HepG2 (cell line): ENCODE measurements around the gene TXNL4A. TPM values are rescaled to one million over a fixed set of nuclear protein-coding genes. Genes with fewer than 3 reads are reported as not detected.

Experiments used
- AKAP8 ChIP-seq: sonication (generic); formaldehyde crosslinking; IDR thresholded peaks from 2 replicates; pipeline ENCODE4 v1.5.1; 2020; ENCODE audit warnings: mild to moderate bottlenecking, missing genetic modification reagents
- FOXK2 ChIP-seq: fragments of 450-650 bp; IDR thresholded peaks from 2 replicates; pipeline ENCODE4 v1.6.1; 2016
- HNRNPL ChIP-seq: fragments of 200-400 bp; formaldehyde crosslinking; IDR thresholded peaks from 2 replicates; pipeline ENCODE4 v1.6.1; 2017; ENCODE audit warnings: mild to moderate bottlenecking, low read depth, low read length
- HNRNPLL ChIP-seq: fragments of 200-400 bp; formaldehyde crosslinking; IDR thresholded peaks from 2 replicates; pipeline ENCODE4 v1.6.1; 2017; ENCODE audit warnings: mild to moderate bottlenecking, low read depth, low read length; ENCODE audit not compliant: poor library complexity, severe bottlenecking
- MEIS1 ChIP-seq: sonication (generic); formaldehyde crosslinking; IDR thresholded peaks from 2 replicates; pipeline ENCODE4 v1.9.0; 2021; ENCODE audit warnings: mild to moderate bottlenecking, missing genetic modification reagents, moderate library complexity, borderline replicate concordance
- MTA1 ChIP-seq: sonication (generic); formaldehyde crosslinking; IDR thresholded peaks from 2 replicates; pipeline ENCODE4 v1.4.0; 2020; ENCODE audit warnings: missing genetic modification reagents, mild to moderate bottlenecking, borderline replicate concordance
- MZF1 ChIP-seq: sonication (generic); formaldehyde crosslinking; IDR thresholded peaks from 2 replicates; pipeline ENCODE4 v1.8.1; 2023; ENCODE audit warnings: mild to moderate bottlenecking, missing genetic modification reagents, borderline replicate concordance
- NCOA2 ChIP-seq: sonication (generic); formaldehyde crosslinking; IDR thresholded peaks from 2 replicates; pipeline ENCODE4 v1.8.0; 2022; ENCODE audit warnings: inconsistent platforms
- NFATC3 ChIP-seq: sonication (generic); formaldehyde crosslinking; IDR thresholded peaks from 2 replicates; pipeline ENCODE4 v1.5.1; 2020; ENCODE audit warnings: mild to moderate bottlenecking, missing genetic modification reagents
- POGZ ChIP-seq: sonication (generic); formaldehyde crosslinking; IDR thresholded peaks from 2 replicates; pipeline ENCODE4 v1.4.0; 2020; ENCODE audit warnings: mild to moderate bottlenecking, missing genetic modification reagents
- RBM22 ChIP-seq: fragments of 200-400 bp; formaldehyde crosslinking; optimal IDR thresholded peaks from 2 replicates; pipeline ENCODE3; 2017; ENCODE audit warnings: mild to moderate bottlenecking, low read length, moderate library complexity
- SP2 ChIP-seq: sonication (generic); formaldehyde crosslinking; IDR thresholded peaks from 2 replicates; pipeline ENCODE4 v1.5.1; 2020; ENCODE audit warnings: mild to moderate bottlenecking, missing genetic modification reagents
- STAG1 ChIP-seq: sonication (generic); formaldehyde crosslinking; IDR thresholded peaks from 2 replicates; pipeline ENCODE4 v1.4.0; 2020; ENCODE audit warnings: missing genetic modification reagents
- ZBTB3 ChIP-seq: sonication (generic); formaldehyde crosslinking; IDR thresholded peaks from 2 replicates; pipeline ENCODE4 v1.4.0; 2020; ENCODE audit warnings: low read depth, mild to moderate bottlenecking, moderate library complexity, missing genetic modification reagents, borderline replicate concordance
- ZNF230 ChIP-seq: sonication (generic); formaldehyde crosslinking; IDR thresholded peaks from 2 replicates; pipeline ENCODE4 v1.4.0; 2020; ENCODE audit warnings: mild to moderate bottlenecking, missing genetic modification reagents
- ZNF503 ChIP-seq: sonication (generic); formaldehyde crosslinking; IDR thresholded peaks from 2 replicates; pipeline ENCODE4 v1.4.0; 2020; ENCODE audit warnings: missing genetic modification reagents
- ZSCAN31 ChIP-seq: sonication (generic); formaldehyde crosslinking; IDR thresholded peaks from 2 replicates; pipeline ENCODE4 v1.5.0; 2020; ENCODE audit warnings: low read depth, mild to moderate bottlenecking, missing genetic modification reagents
- ZZZ3 ChIP-seq: sonication (generic); formaldehyde crosslinking; IDR thresholded peaks from 2 replicates; pipeline ENCODE4 v1.4.0; 2020; ENCODE audit warnings: missing genetic modification reagents, mild to moderate bottlenecking, borderline replicate concordance
- polyA plus RNA-seq, 8 experiments: library from polyadenylated mRNA; depleted of rRNA in 3 of 8; stranded (reverse) in 7 of 8; unstranded in 1 of 8; fragments of >200 nt; fragmentation: Illumina TruSeq in 4 of 8; extraction: Trizol in 4 of 8; gene quantifications; 2 replicates each; pipeline versions ENCODE4 v1.2.1 to v1.2.3, GENCODE V29; 2011 to 2016; ENCODE audit warnings: low read depth in 4 of 8, missing spikeins in 1 of 8, mixed read lengths in 1 of 8; ENCODE audit not compliant: insufficient read depth in 1 of 8
- total RNA-seq, 5 experiments: library from RNA; depleted of rRNA; stranded (reverse); fragments of >200 nt; fragmentation: Illumina TruSeq; extraction: Trizol; gene quantifications; 2 replicates each; pipeline ENCODE4 v1.2.3, GENCODE V29; 2016; ENCODE audit warnings: low read depth in 1 of 5
- TF ChIP-seq, protein P1 (sequence below): sonication (generic); formaldehyde crosslinking; IDR thresholded peaks from 2 replicates; pipeline ENCODE4 v1.4.0; 2020; ENCODE audit warnings: missing genetic modification reagents, borderline replicate concordance
- TF ChIP-seq, protein P2 (sequence below): sonication (generic); formaldehyde crosslinking; IDR thresholded peaks from 2 replicates; pipeline ENCODE4 v1.5.1; 2020; ENCODE audit warnings: mild to moderate bottlenecking, moderate library complexity, missing genetic modification reagents
- TF ChIP-seq, protein P3 (sequence below): sonication (generic); formaldehyde crosslinking; conservative IDR thresholded peaks from 2 replicates; pipeline ENCODE4 v1.8.0; 2022; ENCODE audit warnings: low read depth, missing genetic modification reagents

TXNL4A gene
- total and polyA plus RNA-seq, 2 of the 13 experiments (the other 11 are each of a cell fraction or from before 2014, with no cell fraction given), result 172 to 202 TPM

DNA sequence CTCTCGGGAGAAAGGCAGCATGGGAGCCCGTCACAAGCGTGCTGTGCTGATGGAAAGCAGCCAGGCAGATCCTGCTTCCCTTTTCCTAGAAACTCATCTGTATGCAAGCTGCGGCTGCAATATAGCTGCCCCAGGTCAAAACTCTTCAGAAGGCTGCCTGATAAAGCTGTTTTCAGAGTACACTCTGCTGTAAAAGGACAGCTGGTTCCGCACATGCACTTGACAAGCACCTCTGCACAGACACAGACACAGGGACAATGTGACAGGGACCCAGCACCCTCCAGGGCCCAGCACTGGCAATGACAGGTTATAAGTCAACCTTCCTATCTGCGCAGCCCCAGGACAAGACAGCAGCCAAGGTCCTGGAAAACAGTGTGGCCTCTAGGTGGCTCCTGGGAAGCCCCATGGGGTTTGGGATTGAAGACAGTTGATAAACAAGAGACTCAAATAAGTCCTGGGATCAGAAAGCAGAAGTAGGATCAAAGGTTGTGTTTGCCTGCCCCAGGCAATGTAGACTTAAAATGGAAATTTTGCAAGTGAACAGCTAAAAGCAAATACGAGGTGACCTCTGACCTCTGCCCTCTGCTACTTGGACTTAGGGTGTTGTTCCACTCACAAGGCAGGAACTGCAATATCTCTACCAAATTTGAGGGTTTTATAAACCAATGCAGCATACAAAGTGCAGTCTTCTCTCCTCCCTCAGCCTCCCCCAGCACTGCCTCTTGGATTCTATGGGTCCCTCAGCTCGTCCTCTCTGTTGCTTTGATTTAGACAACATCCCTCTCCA is 53.9 kb downstream of the TXNL4A start (continued):
- TF ChIP-seq, protein P1, sequence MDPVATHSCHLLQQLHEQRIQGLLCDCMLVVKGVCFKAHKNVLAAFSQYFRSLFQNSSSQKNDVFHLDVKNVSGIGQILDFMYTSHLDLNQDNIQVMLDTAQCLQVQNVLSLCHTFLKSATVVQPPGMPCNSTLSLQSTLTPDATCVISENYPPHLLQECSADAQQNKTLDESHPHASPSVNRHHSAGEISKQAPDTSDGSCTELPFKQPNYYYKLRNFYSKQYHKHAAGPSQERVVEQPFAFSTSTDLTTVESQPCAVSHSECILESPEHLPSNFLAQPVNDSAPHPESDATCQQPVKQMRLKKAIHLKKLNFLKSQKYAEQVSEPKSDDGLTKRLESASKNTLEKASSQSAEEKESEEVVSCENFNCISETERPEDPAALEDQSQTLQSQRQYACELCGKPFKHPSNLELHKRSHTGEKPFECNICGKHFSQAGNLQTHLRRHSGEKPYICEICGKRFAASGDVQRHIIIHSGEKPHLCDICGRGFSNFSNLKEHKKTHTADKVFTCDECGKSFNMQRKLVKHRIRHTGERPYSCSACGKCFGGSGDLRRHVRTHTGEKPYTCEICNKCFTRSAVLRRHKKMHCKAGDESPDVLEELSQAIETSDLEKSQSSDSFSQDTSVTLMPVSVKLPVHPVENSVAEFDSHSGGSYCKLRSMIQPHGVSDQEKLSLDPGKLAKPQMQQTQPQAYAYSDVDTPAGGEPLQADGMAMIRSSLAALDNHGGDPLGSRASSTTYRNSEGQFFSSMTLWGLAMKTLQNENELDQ, result no peak
- TF ChIP-seq AKAP8 (CRISPR knock-in tag) (no peak), ZNF230 (no peak), FOXK2 (peak; percentile 95), RBM22 (peak; percentile 63), ZSCAN31 (CRISPR knock-in tag) (peak; percentile 72), HNRNPLL (no peak), NFATC3 (CRISPR knock-in tag) (no peak), NCOA2 (CRISPR knock-in tag) (peak; percentile 95), MEIS1 (CRISPR knock-in tag) (peak; percentile 86; the same call in 1 of the 2 replicates), HNRNPL (no peak), ZZZ3 (CRISPR knock-in tag) (no peak), STAG1 (CRISPR knock-in tag) (peak; percentile 65), MTA1 (CRISPR knock-in tag) (peak; percentile 58; the same call in 1 of the 2 replicates), ZNF503 (CRISPR knock-in tag) (peak; percentile 93), MZF1 (CRISPR knock-in tag) (no peak), SP2 (CRISPR knock-in tag) (no peak), POGZ (peak; percentile 85), ZBTB3 (CRISPR knock-in tag) (no peak)
- TF ChIP-seq, protein P2, sequence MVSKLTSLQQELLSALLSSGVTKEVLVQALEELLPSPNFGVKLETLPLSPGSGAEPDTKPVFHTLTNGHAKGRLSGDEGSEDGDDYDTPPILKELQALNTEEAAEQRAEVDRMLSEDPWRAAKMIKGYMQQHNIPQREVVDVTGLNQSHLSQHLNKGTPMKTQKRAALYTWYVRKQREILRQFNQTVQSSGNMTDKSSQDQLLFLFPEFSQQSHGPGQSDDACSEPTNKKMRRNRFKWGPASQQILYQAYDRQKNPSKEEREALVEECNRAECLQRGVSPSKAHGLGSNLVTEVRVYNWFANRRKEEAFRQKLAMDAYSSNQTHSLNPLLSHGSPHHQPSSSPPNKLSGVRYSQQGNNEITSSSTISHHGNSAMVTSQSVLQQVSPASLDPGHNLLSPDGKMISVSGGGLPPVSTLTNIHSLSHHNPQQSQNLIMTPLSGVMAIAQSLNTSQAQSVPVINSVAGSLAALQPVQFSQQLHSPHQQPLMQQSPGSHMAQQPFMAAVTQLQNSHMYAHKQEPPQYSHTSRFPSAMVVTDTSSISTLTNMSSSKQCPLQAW (CRISPR knock-in tag), result peak; percentile 88
- TF ChIP-seq, protein P3, sequence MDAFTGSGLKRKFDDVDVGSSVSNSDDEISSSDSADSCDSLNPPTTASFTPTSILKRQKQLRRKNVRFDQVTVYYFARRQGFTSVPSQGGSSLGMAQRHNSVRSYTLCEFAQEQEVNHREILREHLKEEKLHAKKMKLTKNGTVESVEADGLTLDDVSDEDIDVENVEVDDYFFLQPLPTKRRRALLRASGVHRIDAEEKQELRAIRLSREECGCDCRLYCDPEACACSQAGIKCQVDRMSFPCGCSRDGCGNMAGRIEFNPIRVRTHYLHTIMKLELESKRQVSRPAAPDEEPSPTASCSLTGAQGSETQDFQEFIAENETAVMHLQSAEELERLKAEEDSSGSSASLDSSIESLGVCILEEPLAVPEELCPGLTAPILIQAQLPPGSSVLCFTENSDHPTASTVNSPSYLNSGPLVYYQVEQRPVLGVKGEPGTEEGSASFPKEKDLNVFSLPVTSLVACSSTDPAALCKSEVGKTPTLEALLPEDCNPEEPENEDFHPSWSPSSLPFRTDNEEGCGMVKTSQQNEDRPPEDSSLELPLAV (CRISPR knock-in tag), result no peak
